ENCODE measurements around the gene NMNAT3.

Gene NMNAT3

GRCh38 chr3:139677388-139678155, at the start of gene NMNAT3:
NMNAT3 (minus strand) TSS chr3:139677972; CDS start chr3:139627724, 50,248 bp downstream.
- peak; percentile 82 for DNase-seq (ENCODE audit: low read depth, low spot score)

- DNase-seq (ENCODE audit: low read depth, low spot score) = no peak
Observed at GRCh38 chr3:139721370-139721769, 43.6 kb upstream of the NMNAT3 start.

DNA sequence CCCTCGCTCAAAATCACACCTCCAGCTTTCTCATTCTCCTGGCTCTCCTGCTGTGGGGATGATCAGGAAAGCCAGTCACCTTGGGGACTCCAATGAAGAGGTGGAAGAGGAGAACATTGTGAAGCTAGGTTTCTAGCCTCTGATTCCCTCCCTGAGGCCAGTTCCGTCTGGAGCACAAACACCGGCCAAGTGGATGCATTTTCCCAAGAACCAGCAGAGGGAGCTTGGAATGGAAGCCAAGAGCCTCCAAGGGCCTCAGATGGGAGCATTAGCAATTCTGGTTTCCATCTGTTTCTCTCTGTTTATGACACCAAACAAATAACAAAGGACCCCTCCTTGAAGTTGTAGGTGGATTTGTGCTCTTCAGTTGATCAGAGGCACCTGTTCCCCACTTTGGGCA, 40.6 kb upstream of the NMNAT3 start:
- peak; percentile 66 for DNase-seq (ENCODE audit: low read depth, low spot score)

DNA sequence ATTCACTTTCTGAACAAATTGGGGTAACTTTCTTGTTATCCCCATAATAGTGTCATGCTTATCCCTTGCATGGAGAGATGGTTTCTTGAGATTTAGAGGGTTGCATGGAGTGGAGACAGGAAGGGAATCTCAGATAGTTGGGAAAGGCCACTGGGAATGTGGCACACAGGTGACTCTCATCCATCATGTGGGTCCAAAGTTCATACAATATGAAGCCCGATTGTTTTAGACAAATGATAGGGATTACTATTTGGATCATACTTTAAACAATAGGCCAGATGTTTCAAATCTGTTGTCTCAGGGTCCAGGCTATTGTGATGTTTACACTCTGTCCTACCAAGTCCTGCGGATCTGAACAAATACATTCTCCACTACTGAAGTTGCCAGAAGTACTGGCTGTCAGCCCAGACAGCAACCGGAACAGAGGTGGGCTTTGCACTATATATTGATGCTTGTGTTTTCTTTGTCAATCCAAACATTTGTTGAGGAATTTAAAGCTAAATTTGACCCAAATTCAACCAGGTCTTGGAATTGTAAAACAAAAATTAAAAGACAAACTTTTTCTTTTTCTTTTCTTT, 39.2 kb upstream of the NMNAT3 start:
- DNase-seq (ENCODE audit: low read depth, low spot score) = no peak

DNA sequence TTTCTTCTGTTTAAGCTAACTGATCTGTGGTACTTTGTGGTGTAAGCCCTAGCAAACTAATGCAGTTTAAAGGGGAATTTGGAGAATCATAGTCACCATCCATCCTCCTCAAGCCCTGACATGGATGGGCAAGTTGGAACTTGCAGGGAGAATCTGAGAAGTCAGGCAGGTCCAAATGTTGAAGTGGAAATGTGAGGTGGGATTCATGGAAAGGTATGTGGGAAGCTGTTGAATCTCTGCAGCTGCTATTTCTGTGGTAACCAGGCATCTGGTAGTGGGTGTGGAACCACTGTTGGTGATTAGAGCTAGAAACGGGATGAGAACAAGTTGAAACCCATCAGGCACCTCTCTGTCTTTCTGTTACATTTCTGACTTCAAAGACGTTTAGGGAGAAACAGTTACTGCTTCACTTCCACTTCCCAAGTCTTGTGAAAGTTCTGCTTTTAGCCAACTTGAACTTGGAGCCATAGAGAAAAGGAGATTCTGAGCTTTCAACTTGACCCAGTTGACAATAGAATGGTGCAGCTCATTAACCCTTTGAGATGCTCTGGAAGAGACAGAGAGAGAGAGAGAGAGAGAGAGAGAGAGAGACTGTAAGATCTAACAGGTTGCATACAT, 38.1 kb upstream of the NMNAT3 start:
- no peak for DNase-seq (ENCODE audit: low read depth, low spot score)

DNA sequence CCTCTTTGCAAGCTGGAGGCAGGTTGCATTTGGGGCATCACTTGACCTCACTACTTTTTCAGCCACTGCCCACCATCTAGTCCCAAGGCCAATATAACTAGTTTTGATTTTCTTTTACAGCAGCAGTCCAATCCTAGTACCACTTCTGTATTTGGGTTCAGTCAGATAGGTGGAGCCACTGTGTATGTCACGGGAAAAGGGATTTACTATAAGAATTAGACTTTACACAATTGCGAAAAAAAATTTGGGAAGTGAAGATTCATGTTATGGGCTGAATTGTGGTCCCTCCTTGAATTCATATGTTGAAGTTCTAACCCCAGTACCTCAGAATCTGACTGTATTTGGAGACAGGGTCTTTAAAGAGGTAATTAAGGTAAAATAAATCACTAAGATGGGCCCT, 37.4 kb upstream of the NMNAT3 start:
- no peak for DNase-seq (ENCODE audit: low read depth, low spot score)

GRCh38 chr3:139710212-139710611, 32.4 kb upstream of the NMNAT3 start:
- no peak for DNase-seq (ENCODE audit: low read depth, low spot score)

DNA sequence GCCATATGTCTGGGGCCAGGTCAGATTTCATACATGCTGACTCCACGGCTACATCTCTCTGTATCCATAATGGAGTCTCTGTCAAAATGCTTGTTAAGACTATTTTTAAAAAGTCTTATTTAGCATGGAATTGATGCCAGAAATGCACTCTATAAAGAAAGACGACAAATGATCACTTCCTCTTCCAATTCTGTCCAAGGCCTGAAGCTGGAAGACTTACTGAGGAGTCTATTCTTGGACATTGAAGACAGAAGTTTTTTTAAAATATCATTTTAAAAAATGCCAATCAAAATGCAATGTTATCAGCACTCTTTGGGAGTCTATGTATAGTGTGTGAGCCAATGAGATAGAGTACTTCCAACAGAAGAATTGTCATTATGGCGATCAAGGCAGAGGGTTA, 27.9 kb upstream of the NMNAT3 start:
- no peak for DNase-seq (ENCODE audit: low read depth, low spot score)

DNA sequence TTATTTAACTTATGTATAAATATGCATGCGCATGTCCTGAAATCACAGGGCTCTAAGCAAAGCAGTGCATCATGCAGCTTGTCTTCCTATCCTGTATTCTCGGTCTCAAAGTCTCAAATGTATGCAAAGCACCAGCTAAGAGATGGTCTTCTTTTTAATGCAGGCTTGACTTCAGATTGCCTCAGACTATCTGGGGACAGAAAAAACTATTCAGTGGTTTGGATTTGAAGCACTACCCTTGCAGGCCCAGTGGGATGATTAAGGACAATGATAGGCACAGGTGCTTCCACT, 18.5 kb upstream of the NMNAT3 start:
- no peak for DNase-seq (ENCODE audit: low read depth, low spot score)

DNA sequence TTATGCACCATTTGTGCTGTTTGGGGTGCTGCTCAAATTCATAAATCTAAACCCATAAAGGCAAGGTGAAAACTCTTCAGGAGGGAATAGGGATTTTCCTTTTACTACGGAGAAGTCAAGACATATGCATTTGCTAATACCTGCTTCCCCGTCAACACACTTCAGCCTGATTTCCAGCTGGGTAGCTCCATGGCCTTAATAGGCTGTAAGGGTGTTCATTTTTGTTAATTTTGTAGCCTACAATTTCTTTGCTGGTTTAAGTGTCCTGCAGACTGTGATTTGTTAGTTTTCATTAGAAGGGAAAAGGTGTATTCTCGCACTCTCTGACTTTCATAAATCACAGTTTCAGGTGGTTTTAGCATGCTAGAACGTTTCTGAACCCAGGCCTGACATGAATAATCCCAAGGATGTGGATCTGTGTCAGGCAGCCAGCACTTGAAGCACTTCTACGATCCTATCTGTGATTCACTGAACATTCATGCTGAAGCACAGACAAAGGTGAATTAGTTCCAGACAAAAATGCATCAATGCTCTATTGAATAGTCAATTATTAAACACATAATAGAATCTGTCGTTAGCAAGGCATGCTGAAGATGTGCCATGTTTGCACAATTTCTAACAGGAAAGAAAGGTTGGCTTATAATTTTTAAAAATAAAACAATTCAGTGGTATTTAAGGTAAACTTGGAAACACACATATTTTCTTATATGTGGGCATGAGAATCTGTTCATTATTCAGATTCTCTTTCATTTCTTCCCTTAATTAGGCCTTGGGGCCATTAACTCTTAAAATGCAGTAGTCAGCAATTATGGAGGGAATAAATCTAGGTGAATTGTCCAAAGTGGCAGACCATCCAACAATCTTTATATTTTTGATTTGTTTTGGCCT, 17.9 kb upstream of the NMNAT3 start:
- DNase-seq (ENCODE audit: low read depth, low spot score) = no peak

DNA sequence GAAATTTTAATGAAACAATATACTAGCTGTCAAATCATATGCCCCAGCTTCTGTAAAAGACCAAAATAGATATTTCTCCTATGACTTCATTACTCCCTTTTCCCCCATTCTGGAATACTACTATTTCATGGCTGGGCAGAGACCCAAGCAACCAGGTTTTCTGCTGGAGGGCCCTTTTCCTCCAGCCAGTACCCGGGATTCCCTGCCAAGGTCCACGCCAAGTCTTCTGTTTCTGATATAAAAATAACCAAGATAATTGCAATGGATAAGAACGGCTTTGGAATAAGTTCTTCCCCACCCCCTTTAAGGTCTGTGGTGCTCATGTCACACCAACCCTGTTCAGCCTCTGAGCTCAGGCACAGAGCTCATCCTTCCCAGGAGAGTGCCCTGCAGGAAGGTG, 17.2 kb upstream of the NMNAT3 start:
- DNase-seq (ENCODE audit: low read depth, low spot score) = no peak

- DNase-seq (ENCODE audit: low read depth, low spot score) = no peak
Observed at GRCh38 chr3:139694542-139694941, 16.8 kb upstream of the NMNAT3 start.

GRCh38 chr3:139691619-139692018, 13.8 kb upstream of the NMNAT3 start:
- DNase-seq (ENCODE audit: low read depth, low spot score) = no peak

DNA sequence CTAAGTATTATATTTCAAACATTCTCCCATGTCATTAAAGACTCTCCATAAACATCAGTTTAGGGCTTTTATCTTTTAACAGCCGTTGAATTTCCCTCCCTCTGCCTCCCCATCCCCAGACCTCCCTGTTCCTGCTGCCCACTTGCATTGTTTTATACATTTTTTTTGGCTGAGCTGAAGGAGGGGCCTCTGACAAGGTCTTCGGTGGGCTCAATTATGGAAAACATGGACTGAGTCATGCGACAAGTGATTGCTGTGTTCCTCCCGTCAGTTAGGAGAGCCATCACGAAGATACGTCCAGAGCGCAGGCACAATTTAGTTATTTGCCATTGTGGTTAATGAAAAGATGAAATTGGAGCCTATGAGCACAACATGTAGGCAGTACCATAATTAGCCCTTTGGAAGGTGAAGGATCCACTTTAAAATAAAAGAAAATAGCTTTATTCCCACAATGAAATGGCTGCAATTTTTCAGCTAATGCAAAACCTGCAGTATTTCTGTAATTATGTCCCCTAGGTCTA, 12.0 kb upstream of the NMNAT3 start:
- DNase-seq (ENCODE audit: low read depth, low spot score) = no peak

GRCh38 chr3:139689122-139689521, 11.3 kb upstream of the NMNAT3 start:
- peak; percentile 46 for DNase-seq (ENCODE audit: low read depth, low spot score)

- no peak for DNase-seq (ENCODE audit: low read depth, low spot score)
Observed at GRCh38 chr3:139687431-139687830, 9.7 kb upstream of the NMNAT3 start.

DNA sequence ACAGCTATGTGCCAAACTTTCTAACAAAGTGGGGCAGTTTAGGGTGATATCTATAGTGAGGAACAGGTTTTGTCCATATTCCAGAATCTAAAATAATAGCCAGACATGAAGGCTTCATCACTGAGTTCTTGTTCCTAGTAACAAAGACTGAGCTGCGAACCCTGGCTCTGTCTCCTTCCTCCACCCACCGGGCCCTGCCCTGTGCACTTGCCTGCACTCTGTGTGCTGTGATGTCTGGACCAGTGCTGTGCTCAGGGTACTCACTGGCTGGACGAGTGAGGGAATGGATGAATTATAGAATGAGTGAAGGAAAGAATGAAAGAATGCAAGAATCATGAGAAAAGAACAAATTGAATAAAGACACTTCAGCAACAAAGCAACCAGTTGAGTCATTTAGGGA, 8.9 kb upstream of the NMNAT3 start:
- DNase-seq (ENCODE audit: low read depth, low spot score) = no peak

- no peak for DNase-seq (ENCODE audit: low read depth, low spot score)
Observed at GRCh38 chr3:139686206-139686605, 8.4 kb upstream of the NMNAT3 start.

DNA sequence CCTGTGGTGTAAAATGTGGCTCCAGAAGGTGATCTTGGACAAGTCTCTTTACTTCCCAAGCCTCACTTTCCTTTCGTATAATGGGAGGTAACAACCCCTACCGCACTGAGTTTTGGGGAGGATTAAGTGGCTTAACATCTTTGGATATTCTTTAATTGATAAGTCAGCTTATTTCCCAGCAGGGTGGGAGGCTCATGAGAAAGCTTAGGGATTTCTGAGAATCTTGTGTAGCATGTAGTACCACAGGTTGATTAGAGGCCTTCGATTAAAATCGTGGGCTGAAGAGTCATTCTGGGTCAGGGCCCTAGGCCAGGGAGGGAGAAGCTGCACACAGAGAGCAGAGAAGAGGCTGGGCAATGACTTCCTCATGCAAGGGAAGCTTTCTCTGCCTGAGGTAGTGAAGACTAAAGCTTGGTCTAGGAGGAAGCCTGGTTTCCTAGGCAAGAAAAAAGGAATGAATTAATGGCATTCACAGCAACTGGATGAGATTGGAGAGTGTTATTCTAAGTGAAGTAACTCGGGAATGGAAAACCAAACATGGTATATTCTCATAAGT, 1.5 kb upstream of the NMNAT3 start:
- DNase-seq (ENCODE audit: low read depth, low spot score) = no peak

DNA sequence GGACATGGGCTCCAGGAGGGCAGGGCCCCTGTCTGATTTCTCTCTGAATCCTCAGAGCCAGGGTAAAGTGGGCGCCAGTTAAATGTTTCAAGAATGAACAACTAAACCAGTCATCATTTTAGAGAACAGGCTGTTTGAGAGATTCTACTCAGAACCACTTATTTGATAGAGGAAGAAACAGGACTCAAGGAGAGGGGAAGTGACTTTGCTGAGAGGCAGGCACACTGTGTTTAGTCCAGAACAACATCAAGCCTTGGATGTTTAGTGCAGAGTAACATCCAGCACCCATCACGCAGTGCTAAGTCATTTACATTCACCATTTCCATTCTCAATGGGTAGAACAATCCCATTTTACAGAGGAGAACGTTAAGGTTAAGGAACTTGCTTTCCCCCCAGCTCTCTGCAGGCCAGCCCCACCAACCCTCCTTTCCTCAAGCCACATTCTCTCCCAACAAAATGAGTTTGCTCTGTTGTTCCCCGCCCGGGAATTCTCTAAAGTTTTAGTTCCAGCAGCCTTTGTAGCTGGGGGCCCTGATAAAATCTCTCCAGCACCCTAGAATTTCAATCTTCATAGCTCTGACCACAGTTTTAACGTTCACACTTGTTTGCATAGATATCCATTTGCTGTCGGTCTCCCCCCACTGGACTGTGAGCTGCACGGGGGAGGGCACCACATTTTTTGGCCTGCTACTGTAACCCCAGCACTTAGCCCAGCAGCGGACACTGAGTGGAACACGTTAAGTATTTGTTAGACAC, 962 bp downstream of the NMNAT3 start:
- no peak for DNase-seq (ENCODE audit: low read depth, low spot score)

- no peak for DNase-seq (ENCODE audit: low read depth, low spot score)
Observed at GRCh38 chr3:139676108-139676507, 1.7 kb downstream of the NMNAT3 start.

All from ELF-1 (cell line).